GM21576 (cell line): ENCODE results near the gene C19orf38.
"Not testable (repeated sequence)": the region's sequence is repeated elsewhere in the genome, so short reads cannot be mapped to it uniquely, and the experiment has no call there.

ENCODE experiments used
- ATAC-seq: cut with Tn5 transposase; IDR thresholded peaks from one replicate; pipeline ENCODE4 v1.9.1; 2021; ENCODE audit warnings: mild to moderate bottlenecking, moderate library complexity; ENCODE audit not compliant: unreplicated experiment

Gene C19orf38

GRCh38 chr19:10872546-10873107 is 24.4 kb downstream of the C19orf38 start:
- ATAC-seq = no peak

- no peak for ATAC-seq
Observed at GRCh38 chr19:10874024-10874423, 25.8 kb downstream of the C19orf38 start.

- ATAC-seq = peak; percentile 50
Observed at GRCh38 chr19:10876459-10877240, 28.4 kb downstream of the C19orf38 start.

- not testable (repeated sequence) for ATAC-seq
Observed at GRCh38 chr19:10877608-10878007, 29.4 kb downstream of the C19orf38 start.

GRCh38 chr19:10878253-10878652 is 30.0 kb downstream of the C19orf38 start:
- no peak for ATAC-seq

GRCh38 chr19:10881403-10882107 is 33.3 kb downstream of the C19orf38 start:
- ATAC-seq = no peak

DNA sequence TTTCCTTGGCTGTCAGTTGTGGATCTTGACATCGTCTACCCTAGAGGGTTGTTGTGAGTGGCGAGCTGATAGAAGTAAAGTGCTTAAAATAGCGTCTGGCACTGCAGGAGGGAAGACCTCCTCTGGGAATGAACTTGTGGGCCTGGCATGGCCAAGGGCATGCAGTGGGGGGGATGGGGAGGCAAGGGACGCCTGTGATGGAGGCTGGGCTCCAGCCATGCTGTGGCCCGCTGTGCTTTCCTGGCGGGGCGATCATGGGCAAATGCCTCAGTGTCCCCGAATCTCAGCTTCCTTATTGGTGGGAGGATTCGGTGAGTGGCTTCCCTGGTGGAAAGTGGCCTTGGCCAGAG is 33.9 kb downstream of the C19orf38 start:
- ATAC-seq = no peak

GRCh38 chr19:10884274-10884673 is 36.1 kb downstream of the C19orf38 start:
- ATAC-seq = no peak

DNA sequence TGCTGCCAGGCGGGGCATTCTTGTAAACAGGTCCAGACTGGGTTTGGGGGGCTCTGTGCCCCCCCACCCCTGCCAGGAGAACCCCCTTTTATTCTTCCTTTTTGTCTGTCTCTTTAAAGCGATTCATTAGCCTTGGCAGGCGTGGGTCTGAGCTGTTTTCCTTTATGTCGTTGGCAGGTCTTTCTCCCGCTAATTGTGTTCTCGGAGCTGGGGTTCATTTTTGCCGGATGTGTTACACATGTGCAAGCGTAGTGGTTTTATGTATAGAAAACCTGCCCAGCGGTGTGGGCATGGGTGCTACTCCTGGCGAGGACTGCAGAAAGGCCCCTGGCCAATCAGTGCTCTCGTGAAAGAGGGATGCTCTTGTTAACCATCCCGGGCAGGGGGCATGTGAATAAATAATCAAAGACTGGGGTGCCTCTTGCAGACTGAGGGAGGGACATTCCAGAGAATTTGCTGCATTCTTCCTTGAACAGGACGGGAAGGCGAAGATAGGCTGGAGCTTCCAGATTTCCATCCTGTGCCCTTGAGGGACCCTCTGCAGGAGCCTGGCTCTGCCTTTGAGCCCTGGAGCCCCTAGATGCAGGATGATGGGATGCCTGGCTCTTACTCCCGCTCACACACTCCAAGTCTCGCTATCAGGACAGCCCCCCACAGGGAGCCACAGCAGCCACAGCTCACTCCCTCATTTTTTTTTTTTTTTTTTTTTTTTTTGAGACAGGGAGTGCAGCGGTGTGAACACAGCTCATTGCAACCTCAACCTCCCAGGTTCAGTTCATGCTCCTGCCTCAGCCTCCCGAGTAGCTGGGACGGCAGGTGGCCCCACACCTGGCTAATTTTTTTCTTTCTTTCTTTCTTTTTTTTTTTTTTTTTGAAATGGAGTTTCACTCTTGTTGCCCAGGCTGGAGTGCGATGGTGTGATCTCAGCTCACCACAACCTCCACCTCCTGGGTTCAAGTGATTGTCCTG is 37.3 kb downstream of the C19orf38 start:
- ATAC-seq = no peak

DNA sequence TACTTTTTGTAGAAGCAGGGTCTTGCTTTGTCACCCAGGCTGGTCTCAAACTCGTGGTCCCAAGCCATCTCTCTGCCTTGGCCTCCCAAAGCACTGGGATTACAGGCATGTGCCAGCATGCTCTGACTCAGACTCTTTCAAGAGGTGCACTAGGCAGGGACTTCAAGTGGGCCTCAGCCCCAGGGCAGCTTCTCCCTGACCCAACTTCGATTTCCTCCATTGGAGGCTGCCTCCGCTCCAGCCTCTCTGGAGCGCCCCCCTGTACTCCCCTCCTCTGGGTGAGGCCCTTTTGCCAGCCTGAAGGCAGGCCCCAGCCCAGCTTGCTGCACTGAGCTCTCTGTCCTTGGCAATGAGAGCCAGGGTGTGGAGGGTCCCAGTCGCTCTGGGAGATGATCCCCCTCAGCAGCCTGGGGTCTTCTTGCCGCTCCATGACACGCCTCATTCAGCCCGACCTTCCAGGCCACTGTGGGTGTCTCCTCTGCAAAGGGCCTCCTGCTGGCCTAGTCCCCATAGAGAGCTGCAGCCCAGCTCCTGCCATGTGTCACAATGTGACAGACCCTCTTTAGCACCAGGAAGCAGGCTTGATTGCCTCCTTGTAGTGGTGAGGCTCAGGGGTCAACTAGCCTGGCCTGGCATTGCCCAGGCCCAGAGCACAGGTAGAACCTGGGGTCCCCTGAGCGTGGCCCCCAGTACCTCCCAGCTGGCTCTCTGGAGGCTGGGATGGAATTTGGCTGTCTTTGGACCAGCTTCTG is 39.6 kb downstream of the C19orf38 start:
- ATAC-seq = no peak

DNA sequence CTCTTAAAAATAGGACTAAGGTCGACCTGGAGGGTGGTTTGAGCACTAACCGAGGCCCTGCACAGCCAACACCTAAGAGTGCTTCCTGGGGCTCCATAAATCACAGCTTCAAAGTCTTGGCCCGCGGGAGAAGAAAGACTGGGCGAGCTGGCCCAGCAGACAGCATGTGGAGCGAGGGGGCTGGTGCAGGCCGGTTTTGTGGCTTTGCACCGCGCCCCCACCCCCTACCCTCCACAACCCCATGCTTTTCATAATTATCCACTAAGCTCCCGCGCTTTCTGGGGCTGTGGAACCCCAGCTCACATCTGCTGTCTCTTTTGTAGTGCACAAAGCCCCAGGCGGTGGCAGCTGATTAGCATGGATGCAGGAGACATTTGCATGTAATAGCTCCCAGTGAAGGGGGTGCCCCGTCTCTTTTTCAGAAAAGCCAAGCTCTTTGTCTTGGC is 40.2 kb downstream of the C19orf38 start:
- ATAC-seq = no peak

- no peak for ATAC-seq
Observed at GRCh38 chr19:10889880-10890279, 41.7 kb downstream of the C19orf38 start.

DNA sequence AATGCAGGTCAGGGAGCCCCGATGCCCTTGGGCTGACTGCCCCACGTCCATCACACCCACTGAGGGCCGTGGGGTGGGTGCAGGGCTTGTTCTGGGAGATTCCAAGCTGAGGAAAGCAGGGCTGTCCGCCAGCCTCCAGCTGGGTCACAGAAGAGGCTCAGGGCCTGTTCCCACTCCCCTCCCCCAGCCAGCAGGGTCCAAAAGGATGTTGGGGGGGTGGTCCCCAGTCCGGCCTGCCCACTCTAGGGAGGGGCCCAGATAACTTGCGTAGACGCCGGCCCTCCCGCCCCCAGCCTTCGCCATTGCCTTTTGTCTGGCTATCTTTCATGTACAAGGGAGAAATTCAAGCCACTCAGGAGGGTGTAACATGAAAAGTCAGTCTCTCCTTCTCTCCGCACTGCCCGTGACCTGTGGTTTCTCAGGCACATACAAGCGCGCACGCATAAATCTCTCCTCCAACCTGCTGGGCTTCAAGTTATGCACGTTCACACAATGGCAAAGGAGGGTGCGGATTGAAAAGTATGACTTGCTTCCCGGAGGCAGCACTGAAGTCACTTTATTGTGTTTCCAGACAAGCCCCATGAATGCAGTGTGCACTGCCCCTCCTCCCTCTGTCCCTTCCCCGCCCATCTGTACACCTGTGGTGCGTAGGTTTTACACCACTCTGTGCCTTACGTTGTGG is 43.3 kb downstream of the C19orf38 start:
- no peak for ATAC-seq

DNA sequence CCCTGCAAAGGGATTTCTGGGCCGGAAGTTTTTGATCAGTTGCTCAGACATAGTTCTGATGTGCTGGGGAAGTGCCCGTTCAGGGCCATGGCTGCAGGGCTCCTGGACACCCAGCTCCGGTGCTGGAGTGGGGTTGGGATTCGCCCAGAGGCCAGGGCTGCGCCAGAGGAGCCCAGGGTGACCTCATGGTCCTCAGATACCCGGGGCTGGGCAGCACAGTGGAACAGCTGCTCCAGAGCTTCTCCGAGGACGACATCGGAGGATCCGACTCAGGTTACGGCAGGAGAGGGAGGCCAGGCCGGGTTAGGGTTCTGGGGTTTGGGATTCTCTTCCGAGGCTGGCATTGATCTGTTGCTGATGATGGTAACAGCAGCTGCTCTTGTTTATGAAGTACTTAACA is 44.0 kb downstream of the C19orf38 start:
- no peak for ATAC-seq

DNA sequence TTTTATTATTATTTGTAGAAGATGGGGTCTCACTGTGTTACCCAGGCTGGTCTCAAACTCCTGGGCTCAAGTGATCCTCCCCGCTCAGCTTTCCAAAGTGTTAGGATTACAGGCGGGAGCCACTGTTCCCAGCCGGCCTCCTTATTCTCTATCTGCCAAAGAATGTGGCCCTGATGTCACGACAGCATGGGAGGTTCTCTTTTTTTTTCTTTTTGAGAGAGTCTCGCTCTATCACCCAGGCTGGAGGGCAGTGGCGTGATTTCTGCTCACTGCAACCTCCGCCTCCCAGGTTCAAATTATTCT is 46.6 kb downstream of the C19orf38 start:
- no peak for ATAC-seq

DNA sequence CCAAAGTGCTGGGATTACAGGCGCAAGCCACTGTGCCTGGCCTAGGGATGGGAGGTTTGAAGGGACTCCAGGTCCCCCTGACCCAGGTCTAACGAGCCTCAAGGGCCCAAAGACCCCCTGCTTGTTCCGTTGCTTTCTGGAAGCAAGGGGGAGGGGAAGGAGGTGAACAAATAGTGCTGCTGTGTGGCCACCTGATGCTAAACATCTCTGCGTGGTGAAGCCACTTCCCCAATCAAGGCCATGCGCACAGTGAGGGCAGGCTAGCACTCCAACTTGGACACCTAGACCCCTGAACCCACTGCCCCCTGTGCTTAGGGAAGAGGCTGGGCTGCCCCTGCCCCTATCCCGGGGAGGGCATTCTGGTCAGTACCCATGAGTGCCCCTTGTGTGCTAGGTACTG is 47.1 kb downstream of the C19orf38 start:
- no peak for ATAC-seq

- ATAC-seq = no peak
Observed at GRCh38 chr19:10895920-10896319, 47.7 kb downstream of the C19orf38 start.

DNA sequence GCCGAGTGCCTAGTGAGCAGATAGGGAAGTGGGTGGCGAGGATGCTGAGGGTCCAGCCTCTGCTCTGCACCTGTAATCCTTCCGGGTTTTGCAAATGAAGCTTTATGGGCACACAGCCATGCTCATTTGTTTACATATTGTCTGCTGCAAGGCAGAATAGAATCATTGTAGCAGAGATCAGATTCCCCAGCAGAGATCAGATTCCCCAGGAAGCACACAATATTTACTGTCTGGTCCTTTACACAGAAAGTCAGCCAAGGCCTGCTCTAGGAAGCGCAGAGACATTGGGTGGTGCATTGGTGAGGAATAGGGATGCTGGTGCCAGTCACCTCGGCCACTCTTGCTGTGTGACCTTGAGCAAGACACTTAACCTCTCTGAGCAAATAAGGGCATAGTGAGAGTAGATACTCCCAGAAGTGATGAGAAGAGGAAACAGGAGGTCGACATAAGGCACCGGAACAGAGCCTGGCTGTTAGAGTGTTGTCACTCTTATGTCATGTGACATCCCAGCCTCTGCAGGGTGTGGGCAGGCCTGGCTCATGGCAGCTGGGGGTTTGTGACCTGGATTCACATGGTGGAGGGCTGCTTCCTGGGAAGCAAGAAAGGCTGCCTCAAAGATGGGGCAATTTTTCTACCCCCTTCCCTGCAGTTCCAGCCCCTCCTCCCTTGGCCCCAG is 48.8 kb downstream of the C19orf38 start:
- no peak for ATAC-seq

GRCh38 chr19:10898633-10899032 is 50.4 kb downstream of the C19orf38 start:
- no peak for ATAC-seq
